Loucy (cell line): ENCODE measurements around the gene BCAS1.

Experiments
- H2AFZ ChIP-seq: fragments of 200-600 bp; sonication (generic); 2 replicates; pipeline ENCODE4 v1.6.0; 2016; ENCODE audit warnings: antibody characterized with exemption, mild to moderate bottlenecking, low read length, moderate library complexity
- H3F3A ChIP-seq: fragments of 200-600 bp; 2 replicates; pipeline ENCODE4 v1.6.0; 2016; ENCODE audit warnings: antibody characterized with exemption, low read depth, mild to moderate bottlenecking
- H3K27me3 ChIP-seq: fragments of 200-600 bp; sonication (generic); 2 replicates; pipeline ENCODE4 v1.6.1; 2014; ENCODE audit warnings: low read length, mild to moderate bottlenecking; ENCODE audit not compliant: insufficient read depth, poor library complexity, severe bottlenecking
- H3K36me3 ChIP-seq: fragments of 200-600 bp; sonication (generic); 2 replicates; pipeline ENCODE4 v1.6.1; 2016; ENCODE audit warnings: low read length; ENCODE audit not compliant: insufficient read depth
- H3K4me1 ChIP-seq: fragments of 200-600 bp; sonication (generic); 2 replicates; pipeline ENCODE4 v1.5.1; 2014; ENCODE audit warnings: low read length, mild to moderate bottlenecking; ENCODE audit not compliant: insufficient read depth, poor library complexity, severe bottlenecking
- H3K4me2 ChIP-seq: fragments of 200-600 bp; sonication (generic); 2 replicates; pipeline ENCODE4 v1.6.0; 2014; ENCODE audit warnings: antibody characterized with exemption, low read length, low read depth, mild to moderate bottlenecking; ENCODE audit not compliant: poor library complexity, severe bottlenecking
- H3K4me3 ChIP-seq: fragments of 200-600 bp; sonication (generic); 2 replicates; pipeline ENCODE4 v1.5.1; 2014; ENCODE audit warnings: low read length, mild to moderate bottlenecking, mixed read lengths; ENCODE audit not compliant: poor library complexity, severe bottlenecking
- H3K79me2 ChIP-seq: fragments of 200-600 bp; sonication (generic); 2 replicates; pipeline ENCODE4 v1.6.1; 2014; ENCODE audit warnings: low read length; ENCODE audit not compliant: insufficient read depth
- H3K9ac ChIP-seq: fragments of 200-600 bp; sonication (generic); 2 replicates; pipeline ENCODE4 v1.6.0; 2014; ENCODE audit warnings: mild to moderate bottlenecking, low read depth, low read length, moderate library complexity; ENCODE audit not compliant: poor library complexity, severe bottlenecking
- H3K9me2 ChIP-seq: fragments of 200-600 bp; sonication (generic); replicated peaks from 2 replicates; pipeline ENCODE4 v1.6.1; 2016; ENCODE audit warnings: low read depth, low read length, mixed read lengths
- H3K9me3 ChIP-seq: fragments of 200-600 bp; sonication (generic); 2 replicates; pipeline ENCODE4 v1.6.1; 2014; ENCODE audit warnings: mild to moderate bottlenecking, antibody characterized with exemption, low read length, low read depth; ENCODE audit not compliant: insufficient read depth
- H4K20me1 ChIP-seq: fragments of 200-600 bp; sonication (generic); 2 replicates; pipeline ENCODE4 v1.6.0; 2014; ENCODE audit warnings: antibody characterized with exemption, low read length, mild to moderate bottlenecking; ENCODE audit not compliant: insufficient read depth, poor library complexity, severe bottlenecking
- CTCF ChIP-seq: fragments of 200-600 bp; sonication (generic); conservative IDR thresholded peaks from 2 replicates; pipeline ENCODE4 v1.5.1; 2014; ENCODE audit warnings: mild to moderate bottlenecking, antibody characterized with exemption, low read length
- EZH2phosphoT487 ChIP-seq: fragments of 200-600 bp; IDR thresholded peaks from 2 replicates; pipeline ENCODE4 v1.6.1; 2018; ENCODE audit warnings: antibody characterized with exemption, mild to moderate bottlenecking, moderate library complexity, borderline replicate concordance

The BCAS1 gene

GRCh38 chr20:53921443-53921973 lies 148.9 kb downstream of the BCAS1 start:
- Histone ChIP-seq H3K9ac (no peak overlapping the region), H3K27me3 (no peaks in the 10 kb centered on the region), H3K9me3 (no peaks in the 10 kb centered on the region), H3K4me2 (no peak overlapping the region), H4K20me1 (no peaks in the 10 kb centered on the region), H3K4me1 (peaks cover 12% of the 10 kb centered on the region), H3K79me2 (no peaks in the 10 kb centered on the region), H3K9me2 (no peaks in the 10 kb centered on the region), H3F3A (no peaks in the 10 kb centered on the region), H2AFZ (no peak overlapping the region), H3K36me3 (no peaks in the 10 kb centered on the region), H3K4me3 (no peak overlapping the region)
- TF ChIP-seq EZH2phosphoT487: no peak
- TF ChIP-seq CTCF: no peak

- no peak for TF ChIP-seq CTCF
- no peak for TF ChIP-seq EZH2phosphoT487
- no peaks in the 10 kb centered on the region for H3K9me3 ChIP-seq
- no peaks in the 10 kb centered on the region for H3K27me3 ChIP-seq
- no peaks in the 10 kb centered on the region for H3K36me3 ChIP-seq
- no peak overlapping the region for H3K4me2 ChIP-seq
- H3K79me2 ChIP-seq: no peaks in the 10 kb centered on the region
- H2AFZ ChIP-seq: no peak overlapping the region
- H4K20me1 ChIP-seq: no peaks in the 10 kb centered on the region
- no peak overlapping the region for H3K9ac ChIP-seq
- no peaks in the 10 kb centered on the region for H3K9me2 ChIP-seq
- H3K4me1 ChIP-seq: peaks cover 12% of the 10 kb centered on the region
- H3K4me3 ChIP-seq: no peak overlapping the region
- no peaks in the 10 kb centered on the region for H3F3A ChIP-seq
Observed at GRCh38 chr20:53920647-53921245, 149.6 kb downstream of the BCAS1 start.

- Histone ChIP-seq H3K9ac (no peak overlapping the region), H3K4me1 (peaks cover 14% of the 10 kb centered on the region), H3K9me3 (no peaks in the 10 kb centered on the region), H3K27me3 (no peaks in the 10 kb centered on the region), H3K79me2 (no peaks in the 10 kb centered on the region), H2AFZ (no peak overlapping the region; the same call in 1 of the 2 replicates), H3F3A (no peaks in the 10 kb centered on the region), H3K9me2 (no peaks in the 10 kb centered on the region), H3K4me2 (no peak overlapping the region), H4K20me1 (no peaks in the 10 kb centered on the region), H3K4me3 (no peak overlapping the region), H3K36me3 (no peaks in the 10 kb centered on the region)
- TF ChIP-seq CTCF: no peak
- TF ChIP-seq EZH2phosphoT487: no peak
Observed at GRCh38 chr20:53919886-53920285, 150.5 kb downstream of the BCAS1 start.
